HEK293T (cell line): ENCODE data around the gene SLC26A1.

ENCODE experiments used
- CTCF ChIA-PET: fragments of 350-600 bp; formaldehyde crosslinking; extraction: SDS; loops from one replicate; lab custom pipeline; 2021; ENCODE audit warnings: antibody characterized with exemption, inconsistent platforms; lab: Yijun Ruan, JAX
- POLR2A ChIA-PET: fragments of 350-600 bp; formaldehyde crosslinking; extraction: SDS; loops from one replicate; lab custom pipeline; 2020; ENCODE audit warnings: antibody characterized with exemption, inconsistent platforms; lab: Yijun Ruan, JAX
- DNase-seq: peaks from one replicate; pipeline ENCODE4 v3.0.0; 2012; ENCODE audit warnings: mixed read lengths; ENCODE audit errors: extremely low spot score
- ARNT ChIP-seq: fragments of 450-650 bp; IDR thresholded peaks from 2 replicates; pipeline ENCODE4 v1.6.1; 2017; ENCODE audit warnings: mild to moderate bottlenecking
- BHLHE40 ChIP-seq: fragments of 450-650 bp; IDR thresholded peaks from 2 replicates; pipeline ENCODE4 v1.6.1; 2016; ENCODE audit warnings: mild to moderate bottlenecking, moderate library complexity, borderline replicate concordance
- CTBP1 ChIP-seq: fragments of 450-650 bp; IDR thresholded peaks from 2 replicates; pipeline ENCODE4 v1.6.1; 2016; ENCODE audit warnings: borderline replicate concordance
- ELF4 ChIP-seq: fragments of 450-650 bp; IDR thresholded peaks from 2 replicates; pipeline ENCODE4 v1.6.1; 2017; ENCODE audit warnings: antibody characterized with exemption
- FOXA1 ChIP-seq: fragments of 450-650 bp; IDR thresholded peaks from 2 replicates; pipeline ENCODE4 v1.6.1; 2016; ENCODE audit warnings: mild to moderate bottlenecking
- FOXK2 ChIP-seq: fragments of 450-650 bp; IDR thresholded peaks from 2 replicates; pipeline ENCODE4 v1.6.1; 2016; ENCODE audit warnings: mild to moderate bottlenecking
- FOXM1 ChIP-seq: fragments of 450-650 bp; IDR thresholded peaks from 2 replicates; pipeline ENCODE4 v1.6.1; 2017; ENCODE audit warnings: mild to moderate bottlenecking, borderline replicate concordance
- HDGF ChIP-seq: fragments of 450-650 bp; IDR thresholded peaks from 2 replicates; pipeline ENCODE4 v1.6.1; 2017; ENCODE audit warnings: antibody characterized with exemption, borderline replicate concordance
- L3MBTL2 ChIP-seq: fragments of 450-650 bp; conservative IDR thresholded peaks from 2 replicates; pipeline ENCODE4 v1.6.1; 2016; ENCODE audit warnings: mild to moderate bottlenecking
- LEF1 ChIP-seq: fragments of 450-650 bp; IDR thresholded peaks from 2 replicates; pipeline ENCODE4 v1.6.1; 2017; ENCODE audit warnings: mild to moderate bottlenecking, borderline replicate concordance
- NFRKB ChIP-seq: fragments of 450-650 bp; IDR thresholded peaks from 2 replicates; pipeline ENCODE4 v1.6.1; 2016; ENCODE audit warnings: mild to moderate bottlenecking, moderate library complexity
- PKNOX1 ChIP-seq: fragments of 450-650 bp; IDR thresholded peaks from 2 replicates; pipeline ENCODE4 v1.6.1; 2016
- SP1 ChIP-seq: fragments of 450-650 bp; IDR thresholded peaks from 2 replicates; pipeline ENCODE4 v1.6.1; 2017
- SUZ12 ChIP-seq: fragments of 450-650 bp; IDR thresholded peaks from 2 replicates; pipeline ENCODE4 v1.6.1; 2016; ENCODE audit warnings: mild to moderate bottlenecking
- TARDBP ChIP-seq: fragments of 450-650 bp; IDR thresholded peaks from 2 replicates; pipeline ENCODE4 v1.6.1; 2016
- ZNF384 ChIP-seq: fragments of 450-650 bp; IDR thresholded peaks from 2 replicates; pipeline ENCODE4 v1.6.1; 2016

The SLC26A1 gene

GRCh38 chr4:970046-970745 lies 23.0 kb downstream of the SLC26A1 start:
- ChIA-PET POLR2A (interaction anchor here (0.6 kb wide), 1 partner anchor 38 kb away, joined by 3 read pairs; the partner anchor contains the start of genes GAK and TMEM175), CTCF (no interaction called here)
- DNase-seq: no peak
- no peak for TF ChIP-seq ARNT
- no peak for TF ChIP-seq NFRKB
- TF ChIP-seq ELF4: no peak
- TF ChIP-seq L3MBTL2: no peak

- TF ChIP-seq CTBP1 (no peak), ELF4 (no peak), ZNF384 (no peak), SUZ12 (no peak), ARNT (no peak), NFRKB (no peak), L3MBTL2 (no peak), FOXM1 (no peak), FOXA1 (no peak), PKNOX1 (no peak), LEF1 (no peak), BHLHE40 (no peak), HDGF (no peak), SP1 (no peak), FOXK2 (no peak), TARDBP (no peak)
- POLR2A ChIA-PET: interaction anchor here (0.7 kb wide), 1 partner anchor 48 kb away, joined by 3 read pairs; no protein-coding TSS in a partner anchor
- DNase-seq: no peak
- CTCF ChIA-PET: no interaction called here
Observed at GRCh38 chr4:968621-969394, 24.4 kb downstream of the SLC26A1 start.

- no peak for TF ChIP-seq CTBP1
- TF ChIP-seq ZNF384: no peak
- TF ChIP-seq FOXA1: no peak
- TF ChIP-seq PKNOX1: no peak
- TF ChIP-seq SUZ12: no peak
- no peak for TF ChIP-seq NFRKB
- TF ChIP-seq L3MBTL2: no peak
- no peak for TF ChIP-seq TARDBP
- TF ChIP-seq HDGF: no peak
- no peak for TF ChIP-seq BHLHE40
- no peak for TF ChIP-seq ELF4
- no peak for TF ChIP-seq ARNT
- no peak for TF ChIP-seq FOXK2
- no peak for TF ChIP-seq LEF1
- TF ChIP-seq SP1: no peak
- ChIA-PET CTCF (no interaction called here), POLR2A (interaction anchor here (0.7 kb wide), 1 partner anchor 47 kb away, joined by 3 read pairs; no protein-coding TSS in a partner anchor)
- DNase-seq: no peak
Observed at GRCh38 chr4:968221-968620, 25.0 kb downstream of the SLC26A1 start.

GRCh38 chr4:967113-968104 lies 25.8 kb downstream of the SLC26A1 start:
- DNase-seq: no peak
- TF ChIP-seq TARDBP (no peak), ZNF384 (no peak), FOXK2 (no peak), ELF4 (no peak), BHLHE40 (no peak), LEF1 (no peak), SUZ12 (no peak), PKNOX1 (no peak), CTBP1 (no peak), HDGF (no peak), FOXA1 (no peak), SP1 (no peak), ARNT (no peak), FOXM1 (no peak), L3MBTL2 (no peak), NFRKB (no peak)
- ChIA-PET CTCF (no interaction called here), POLR2A (no interaction called here)
